A673 (cell line): Measurements from ENCODE around the gene POMGNT1. TPM values are rescaled to one million over a fixed set of nuclear protein-coding genes. Genes with fewer than 3 reads are reported as not detected.

Experiments
- BruUV-seq: library from RNA; stranded (reverse); fragments of 400-500 nt; replicated peaks from 2 replicates; lab custom pipeline; 2021; lab: Mats Ljungman, UMichigan
- CTCF ChIA-PET: fragments of 300-600 bp; sonication (Branson Sonifier 250); formaldehyde crosslinking; loops from one replicate; lab custom pipeline; 2022; ENCODE audit warnings: antibody characterized with exemption; lab: Charles Lee
- POLR2A ChIA-PET: fragments of 300-600 bp; sonication (Branson Sonifier 250); formaldehyde crosslinking; loops from one replicate; lab custom pipeline; 2022; ENCODE audit warnings: antibody characterized with exemption; ENCODE audit not compliant: low non-redundant PET; lab: Charles Lee
- DNase-seq: peaks from one replicate; pipeline ENCODE4 v3.0.0-alpha.2; 2015; ENCODE audit warnings: low spot score
- H3K27ac ChIP-seq: fragments of 200-600 bp; sonication (generic); 2 replicates; pipeline ENCODE4 v1.5.1; 2016; ENCODE audit warnings: mixed run types, low read depth, mild to moderate bottlenecking, mixed read lengths, antibody characterized with exemption, low read length; ENCODE audit not compliant: poor library complexity, severe bottlenecking
- H3K27me3 ChIP-seq: fragments of 200-600 bp; sonication (generic); replicated peaks from 2 replicates; pipeline ENCODE4 v1.6.1; 2017; ENCODE audit warnings: mixed run types, low read depth, mild to moderate bottlenecking, mixed read lengths, antibody characterized with exemption, low read length; ENCODE audit not compliant: insufficient read depth, poor library complexity
- H3K36me3 ChIP-seq: fragments of 200-600 bp; sonication (generic); 2 replicates; pipeline ENCODE4 v1.6.1; 2016; ENCODE audit warnings: mixed run types, mild to moderate bottlenecking, mixed read lengths, antibody characterized with exemption, low read length; ENCODE audit not compliant: insufficient read depth, poor library complexity, severe bottlenecking
- H3K4me1 ChIP-seq: fragments of 200-600 bp; sonication (generic); 2 replicates; pipeline ENCODE4 v1.6.1; 2017; ENCODE audit warnings: mixed run types, mild to moderate bottlenecking, mixed read lengths, antibody characterized with exemption, low read length; ENCODE audit not compliant: insufficient read depth, poor library complexity, severe bottlenecking
- H3K4me3 ChIP-seq: fragments of 200-600 bp; sonication (generic); 2 replicates; pipeline ENCODE4 v1.5.1; 2016; ENCODE audit warnings: low read depth, mixed run types, mild to moderate bottlenecking, mixed read lengths, low read length; ENCODE audit not compliant: poor library complexity, severe bottlenecking
- H3K9me3 ChIP-seq: fragments of 200-600 bp; sonication (generic); 2 replicates; pipeline ENCODE4 v1.6.1; 2016; ENCODE audit warnings: mixed run types, low read depth, mild to moderate bottlenecking, mixed read lengths, antibody characterized with exemption, low read length; ENCODE audit not compliant: poor library complexity, severe bottlenecking
- EZH2 ChIP-seq: fragments of 200-600 bp; sonication (generic); IDR thresholded peaks from 2 replicates; pipeline ENCODE4 v1.6.1; 2017; ENCODE audit warnings: borderline replicate concordance, low read depth, mild to moderate bottlenecking, mixed read lengths, antibody characterized with exemption, low read length; ENCODE audit not compliant: poor library complexity, severe bottlenecking
- intact Hi-C: fragments of 100-400 bp; cut with micrococcal nuclease; formaldehyde crosslinking; loops from one replicate; pipeline ENCODE4 v1.10.0; 2022; ENCODE audit not compliant: unreplicated experiment
- total RNA-seq: library from RNA; stranded (reverse); gene quantifications from 2 replicates; pipeline ENCODE4 v1.2.3, GENCODE V29; 2021
- TF ChIP-seq, protein P1 (sequence below): fragments of 300-800, 200-600 bp; sonication (generic); conservative IDR thresholded peaks from 2 replicates; pipeline ENCODE4 v1.5.1; 2017; ENCODE audit warnings: low read depth, mild to moderate bottlenecking, antibody characterized with exemption, low read length, moderate library complexity, mixed read lengths

Gene POMGNT1
- total RNA-seq, 1 experiment from 2014 or later: 71.0 TPM

DNA sequence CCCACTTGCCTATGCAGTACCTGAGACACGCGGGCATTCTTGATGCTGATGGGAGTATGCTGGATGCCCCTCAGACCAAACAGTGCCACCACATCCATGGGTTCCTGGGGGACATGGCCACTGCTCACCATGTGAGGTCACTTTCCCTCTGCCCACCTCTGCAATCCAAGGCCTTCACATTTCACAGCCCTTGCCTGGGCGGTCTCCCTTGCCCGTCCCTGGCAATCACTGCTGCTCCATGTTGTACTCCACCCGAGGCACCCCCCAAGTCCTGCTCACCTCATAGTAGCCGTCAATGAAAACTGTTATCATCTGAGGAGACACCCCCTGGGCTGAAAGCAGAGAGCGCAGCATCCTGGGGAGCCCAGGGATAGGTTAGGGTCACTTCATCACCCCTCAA lies 4.9 kb downstream of the POMGNT1 start:
- BruUV-seq: no TSS peak
- Histone ChIP-seq H3K27me3 (no peaks in the 10 kb centered on the region), H3K27ac (no peak overlapping the region), H3K9me3 (no peaks in the 10 kb centered on the region), H3K4me3 (no peak overlapping the region), H3K4me1 (peaks cover 8% of the 10 kb centered on the region), H3K36me3 (peaks cover 28% of the 10 kb centered on the region)
- ChIA-PET POLR2A (no interaction called here), CTCF (no interaction called here)
- DNase-seq: no peak
- intact Hi-C loops: no loop called here
- no peak for TF ChIP-seq EZH2
- TF ChIP-seq, protein P1, sequence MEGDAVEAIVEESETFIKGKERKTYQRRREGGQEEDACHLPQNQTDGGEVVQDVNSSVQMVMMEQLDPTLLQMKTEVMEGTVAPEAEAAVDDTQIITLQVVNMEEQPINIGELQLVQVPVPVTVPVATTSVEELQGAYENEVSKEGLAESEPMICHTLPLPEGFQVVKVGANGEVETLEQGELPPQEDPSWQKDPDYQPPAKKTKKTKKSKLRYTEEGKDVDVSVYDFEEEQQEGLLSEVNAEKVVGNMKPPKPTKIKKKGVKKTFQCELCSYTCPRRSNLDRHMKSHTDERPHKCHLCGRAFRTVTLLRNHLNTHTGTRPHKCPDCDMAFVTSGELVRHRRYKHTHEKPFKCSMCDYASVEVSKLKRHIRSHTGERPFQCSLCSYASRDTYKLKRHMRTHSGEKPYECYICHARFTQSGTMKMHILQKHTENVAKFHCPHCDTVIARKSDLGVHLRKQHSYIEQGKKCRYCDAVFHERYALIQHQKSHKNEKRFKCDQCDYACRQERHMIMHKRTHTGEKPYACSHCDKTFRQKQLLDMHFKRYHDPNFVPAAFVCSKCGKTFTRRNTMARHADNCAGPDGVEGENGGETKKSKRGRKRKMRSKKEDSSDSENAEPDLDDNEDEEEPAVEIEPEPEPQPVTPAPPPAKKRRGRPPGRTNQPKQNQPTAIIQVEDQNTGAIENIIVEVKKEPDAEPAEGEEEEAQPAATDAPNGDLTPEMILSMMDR: no peak

DNA sequence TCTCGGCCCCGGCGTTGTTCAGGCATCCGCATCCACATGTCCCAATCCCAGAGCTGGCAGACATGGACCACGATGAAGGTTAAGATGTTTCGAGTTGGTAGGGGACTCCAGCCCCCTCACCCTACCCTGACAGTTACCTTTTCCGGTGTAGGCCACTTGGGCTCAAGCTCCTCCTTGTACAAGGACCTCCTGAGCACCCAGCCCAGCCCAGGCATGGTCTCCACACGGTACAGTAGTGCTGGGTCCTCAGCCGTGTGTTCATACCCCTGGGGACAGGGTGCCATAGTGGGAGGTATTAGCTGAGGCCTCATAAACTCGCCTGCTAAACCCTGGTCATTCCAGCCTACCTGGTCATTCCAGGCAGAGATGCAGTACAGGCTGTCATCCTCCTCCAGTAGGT lies 6.1 kb downstream of the POMGNT1 start:
- TF ChIP-seq, protein P1: no peak
- no peak for TF ChIP-seq EZH2
- Histone ChIP-seq H3K36me3 (peaks cover 28% of the 10 kb centered on the region), H3K27me3 (no peaks in the 10 kb centered on the region), H3K4me1 (peaks cover under 1% of the 10 kb centered on the region), H3K9me3 (no peaks in the 10 kb centered on the region), H3K27ac (no peak overlapping the region), H3K4me3 (no peak overlapping the region)
- DNase-seq: no peak
- POLR2A ChIA-PET: no interaction called here
- BruUV-seq: no TSS peak
- CTCF ChIA-PET: no interaction called here
- intact Hi-C loops: no loop called here

DNA sequence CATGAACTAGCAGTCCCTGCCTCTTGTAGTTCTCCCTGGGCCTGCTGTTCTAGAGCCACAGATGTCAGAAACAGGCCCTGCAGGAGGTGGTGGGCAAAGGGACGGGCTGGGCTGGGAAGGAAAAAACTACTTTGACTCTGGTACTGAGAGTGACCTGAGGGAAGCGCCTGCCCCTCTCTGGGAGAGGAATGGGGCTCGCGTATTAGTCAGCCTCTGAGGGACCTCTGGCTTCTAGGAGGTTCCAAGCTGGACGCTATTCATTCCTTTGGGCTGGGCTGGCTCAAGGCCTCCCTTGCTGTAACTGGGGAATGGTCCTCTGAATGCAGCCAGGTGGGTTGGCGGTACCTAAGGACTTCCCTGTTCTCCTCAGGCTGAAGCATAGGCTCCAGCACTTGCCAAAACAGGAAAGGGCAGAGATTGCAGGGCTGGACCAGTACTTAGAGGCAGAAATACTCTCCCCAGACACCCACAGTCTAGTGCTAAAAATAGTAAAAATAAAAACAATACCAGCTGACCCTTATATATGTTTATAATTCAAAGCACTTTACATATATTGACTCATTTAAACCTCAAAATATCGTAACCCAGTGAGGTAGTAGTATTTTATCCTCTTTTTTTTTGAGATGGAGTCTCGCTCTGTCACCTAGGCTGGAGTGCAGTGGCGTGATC lies 7.1 kb downstream of the POMGNT1 start:
- Histone ChIP-seq H3K4me3 (no peak overlapping the region), H3K36me3 (peaks cover 25% of the 10 kb centered on the region), H3K4me1 (no peaks in the 10 kb centered on the region), H3K27ac (no peak overlapping the region), H3K27me3 (no peaks in the 10 kb centered on the region), H3K9me3 (no peaks in the 10 kb centered on the region)
- no TSS peak for BruUV-seq
- ChIA-PET POLR2A (no interaction called here), CTCF (interaction anchor here (0.6 to 0.9 kb wide), 2 partner anchors 11 to 33 kb away, joined by 3 read pairs; no protein-coding TSS in a partner anchor)
- intact Hi-C loops: no loop called here
- TF ChIP-seq EZH2: no peak
- no peak for DNase-seq
